Medulla oblongata (tissue), 1 donor: Measurements from ENCODE around the gene PDSS2.

Experiments used
- DNase-seq: peaks from one replicate; pipeline ENCODE4 v3.0.0-alpha.2; 2015; ENCODE audit errors: extremely low spot score

PDSS2 gene

GRCh38 chr6:107271208-107271790 is 188.1 kb downstream of the PDSS2 start:
- no peak for DNase-seq

GRCh38 chr6:107267634-107268033 is 191.7 kb downstream of the PDSS2 start:
- DNase-seq: no peak

GRCh38 chr6:107267006-107267405 is 192.4 kb downstream of the PDSS2 start:
- no peak for DNase-seq

- DNase-seq: no peak
Observed at GRCh38 chr6:107266563-107266962, 192.8 kb downstream of the PDSS2 start.

GRCh38 chr6:107264357-107264840 is 195.0 kb downstream of the PDSS2 start:
- DNase-seq: no peak

- no peak for DNase-seq
Observed at GRCh38 chr6:107259951-107260350, 199.4 kb downstream of the PDSS2 start.

GRCh38 chr6:107248147-107248546 is 211.2 kb downstream of the PDSS2 start:
- no peak for DNase-seq

- no peak for DNase-seq
Observed at GRCh38 chr6:107246972-107247615, 212.3 kb downstream of the PDSS2 start.

- DNase-seq: no peak
Observed at GRCh38 chr6:107246249-107246971, 213.0 kb downstream of the PDSS2 start.

GRCh38 chr6:107244742-107245480 is 214.5 kb downstream of the PDSS2 start:
- DNase-seq: no peak

GRCh38 chr6:107244082-107244741 is 215.2 kb downstream of the PDSS2 start:
- DNase-seq: no peak

GRCh38 chr6:107243471-107243870 is 215.9 kb downstream of the PDSS2 start:
- DNase-seq: no peak

GRCh38 chr6:107237992-107238660 is 221.2 kb downstream of the PDSS2 start:
- DNase-seq: no peak

- DNase-seq: no peak
Observed at GRCh38 chr6:107235511-107235910, 223.9 kb downstream of the PDSS2 start.

- no peak for DNase-seq
Observed at GRCh38 chr6:107235007-107235406, 224.4 kb downstream of the PDSS2 start.

GRCh38 chr6:107231243-107231642 is 228.1 kb downstream of the PDSS2 start:
- no peak for DNase-seq

GRCh38 chr6:107230448-107230847 is 228.9 kb downstream of the PDSS2 start:
- DNase-seq: no peak

GRCh38 chr6:107230024-107230423 is 229.3 kb downstream of the PDSS2 start:
- no peak for DNase-seq

GRCh38 chr6:107228754-107229153 is 230.6 kb downstream of the PDSS2 start:
- no peak for DNase-seq

GRCh38 chr6:107221519-107221918 is 237.8 kb downstream of the PDSS2 start:
- no peak for DNase-seq

- DNase-seq: no peak
Observed at GRCh38 chr6:107219851-107220250, 239.5 kb downstream of the PDSS2 start.
